HPDE6-E6E7 (cell line): ENCODE results near the gene NUDT4.
"Not testable (repeated sequence)": the region's sequence is repeated elsewhere in the genome, so short reads cannot be mapped to it uniquely, and the experiment has no call there.

ENCODE experiments used
- DNase-seq: peaks from one replicate; pipeline ENCODE4 v3.0.0; 2011; ENCODE audit warnings: missing footprints; ENCODE audit errors: extremely low spot score

NUDT4 gene

GRCh38 chr12:93402333-93403311 lies 24.9 kb downstream of the NUDT4 start:
- DNase-seq: no peak

GRCh38 chr12:93403988-93404803 lies 26.5 kb downstream of the NUDT4 start:
- no peak for DNase-seq

- no peak for DNase-seq
Observed at GRCh38 chr12:93404961-93405849, 27.5 kb downstream of the NUDT4 start.

- no peak for DNase-seq
Observed at GRCh38 chr12:93407054-93407962, 29.6 kb downstream of the NUDT4 start.

- no peak for DNase-seq
Observed at GRCh38 chr12:93407963-93408283, 30.2 kb downstream of the NUDT4 start.

- no peak for DNase-seq
Observed at GRCh38 chr12:93408813-93409212, 31.1 kb downstream of the NUDT4 start.

- not testable (repeated sequence) for DNase-seq
Observed at GRCh38 chr12:93409343-93410187, 31.8 kb downstream of the NUDT4 start.

- not testable (repeated sequence) for DNase-seq
Observed at GRCh38 chr12:93411060-93411459, 33.3 kb downstream of the NUDT4 start.

GRCh38 chr12:93412396-93412795 lies 34.7 kb downstream of the NUDT4 start:
- not testable (repeated sequence) for DNase-seq

- no peak for DNase-seq
Observed at GRCh38 chr12:93413064-93413463, 35.3 kb downstream of the NUDT4 start.

- no peak for DNase-seq
Observed at GRCh38 chr12:93415723-93416464, 38.2 kb downstream of the NUDT4 start.

GRCh38 chr12:93417967-93418480 lies 40.3 kb downstream of the NUDT4 start:
- DNase-seq: no peak

- peak; percentile 13 for DNase-seq
Observed at GRCh38 chr12:93419388-93420034, 41.8 kb downstream of the NUDT4 start.

GRCh38 chr12:93422050-93422449 lies 44.3 kb downstream of the NUDT4 start:
- DNase-seq: no peak

GRCh38 chr12:93425736-93426411 lies 48.1 kb downstream of the NUDT4 start:
- DNase-seq: no peak

GRCh38 chr12:93426412-93426805 lies 48.7 kb downstream of the NUDT4 start:
- no peak for DNase-seq

GRCh38 chr12:93427779-93428564 lies 50.2 kb downstream of the NUDT4 start:
- no peak for DNase-seq
